ENCODE results near the gene DUSP22. TPM values are rescaled to one million over a fixed set of nuclear protein-coding genes. Genes with fewer than 3 reads are reported as not detected.

The DUSP22 gene
- total RNA-seq, 1 experiment from 2014 or later, result 25.0 TPM

DNA sequence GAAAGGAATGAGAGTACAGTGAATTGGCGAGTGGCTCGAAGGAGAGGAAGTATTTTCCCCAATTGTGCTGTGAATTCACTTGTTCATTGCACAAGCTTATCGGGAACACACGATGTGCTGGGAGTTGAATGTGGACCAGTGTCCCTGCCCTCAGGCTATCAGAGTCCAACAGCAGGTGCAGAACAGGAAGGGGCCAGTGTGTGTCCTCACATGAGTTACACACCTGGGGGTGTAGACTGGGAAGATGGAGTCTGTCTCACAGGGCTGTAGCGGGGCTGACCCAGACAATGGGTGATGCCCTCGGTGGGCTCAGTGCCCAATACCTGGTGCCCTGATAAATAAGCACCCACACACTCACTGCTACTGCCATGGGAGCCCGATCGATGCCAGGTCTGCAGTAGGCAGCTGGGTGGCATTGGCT, 14.4 kb downstream of the DUSP22 start:
- Histone ChIP-seq H3K23me2 (ENCODE audit: insufficient read length, low read depth, low read length, poor library complexity, severe bottlenecking) (no peaks in the 10 kb centered on the region), H3K23ac (ENCODE audit: insufficient read length, low read depth, low read length) (no peak overlapping the region), H2BK120ac (ENCODE audit: low read depth, low read length, poor library complexity, severe bottlenecking) (no peak overlapping the region), H4K8ac (replicated peaks; ENCODE audit: insufficient read length, low read depth, low read length) (no peak overlapping the region), H3K4me1 (ENCODE audit: insufficient read depth, low read length) (no peaks in the 10 kb centered on the region), H3K79me2 (ENCODE audit: insufficient read depth, low read length) (no peaks in the 10 kb centered on the region), H2BK20ac (ENCODE audit: low read depth, low read length, poor library complexity, severe bottlenecking) (no peak overlapping the region), H3K18ac (ENCODE audit: insufficient read length, low read depth, low read length) (no peak overlapping the region), H3K9ac (ENCODE audit: extremely low read depth, insufficient read length, low read length) (no peak overlapping the region), H3K79me1 (ENCODE audit: insufficient read depth, low read depth, low read length, poor library complexity, severe bottlenecking) (no peaks in the 10 kb centered on the region), H2BK15ac (ENCODE audit: low read depth, low read length) (no peak overlapping the region), H3K14ac (ENCODE audit: insufficient read depth, low read length) (no peak overlapping the region), H3K4ac (ENCODE audit: low read depth, low read length) (no peak overlapping the region), H3K27me3 (ENCODE audit: insufficient read depth, low read length) (no peaks in the 10 kb centered on the region), H4K5ac (ENCODE audit: insufficient read length, low read depth, low read length) (no peak overlapping the region), H4K20me1 (ENCODE audit: control insufficient read depth, insufficient read depth, insufficient read length) (no peaks in the 10 kb centered on the region), H3T11ph (ENCODE audit: low read length) (no peak overlapping the region), H3K9me3 (ENCODE audit: control insufficient read depth, low read depth, low read length) (peaks cover 64% of the 10 kb centered on the region), H2AFZ (ENCODE audit: low read length) (no peak overlapping the region), H2AK5ac (ENCODE audit: insufficient read length, low read length) (no peak overlapping the region), H2BK5ac (ENCODE audit: insufficient read length, low read length) (no peak overlapping the region), H3K4me2 (ENCODE audit: insufficient read depth, insufficient read length, low read length) (no peak overlapping the region), H4K91ac (ENCODE audit: insufficient read length, low read depth, low read length) (no peak overlapping the region), H3K56ac (ENCODE audit: insufficient read length, low read depth, low read length) (no peak overlapping the region), H3K27ac (ENCODE audit: insufficient read length, low read depth, low read length) (no peak overlapping the region), H2BK12ac (ENCODE audit: insufficient read length, low read depth, low read length) (no peak overlapping the region)
- no CpG with 5 or more reads among the region's 8 CpGs for WGBS (ENCODE audit: extremely low coverage, insufficient read length, low lambda C conversion rate)
- Mint-ChIP-seq H3K27me3 (ENCODE audit: low read depth) (no peaks in the 10 kb centered on the region), H3K36me3 (ENCODE audit: insufficient read depth in 1 of 3, low read depth in 3 of 3) (peaks cover 5 to 22% (median 7%) of the 10 kb centered on the region in 3 experiments; a peak in 6 of 7 replicates), H3K27ac (no peak overlapping the region), H3K9me3 (peaks cover 2 to 16% of the 10 kb centered on the region in 2 experiments), H3K4me3 (no peak overlapping the region), H3K4me1 (no peaks in the 10 kb centered on the region)
- TF ChIP-seq, protein P1, sequence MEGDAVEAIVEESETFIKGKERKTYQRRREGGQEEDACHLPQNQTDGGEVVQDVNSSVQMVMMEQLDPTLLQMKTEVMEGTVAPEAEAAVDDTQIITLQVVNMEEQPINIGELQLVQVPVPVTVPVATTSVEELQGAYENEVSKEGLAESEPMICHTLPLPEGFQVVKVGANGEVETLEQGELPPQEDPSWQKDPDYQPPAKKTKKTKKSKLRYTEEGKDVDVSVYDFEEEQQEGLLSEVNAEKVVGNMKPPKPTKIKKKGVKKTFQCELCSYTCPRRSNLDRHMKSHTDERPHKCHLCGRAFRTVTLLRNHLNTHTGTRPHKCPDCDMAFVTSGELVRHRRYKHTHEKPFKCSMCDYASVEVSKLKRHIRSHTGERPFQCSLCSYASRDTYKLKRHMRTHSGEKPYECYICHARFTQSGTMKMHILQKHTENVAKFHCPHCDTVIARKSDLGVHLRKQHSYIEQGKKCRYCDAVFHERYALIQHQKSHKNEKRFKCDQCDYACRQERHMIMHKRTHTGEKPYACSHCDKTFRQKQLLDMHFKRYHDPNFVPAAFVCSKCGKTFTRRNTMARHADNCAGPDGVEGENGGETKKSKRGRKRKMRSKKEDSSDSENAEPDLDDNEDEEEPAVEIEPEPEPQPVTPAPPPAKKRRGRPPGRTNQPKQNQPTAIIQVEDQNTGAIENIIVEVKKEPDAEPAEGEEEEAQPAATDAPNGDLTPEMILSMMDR (conservative IDR thresholded peaks at IDR 0.05), result no peak
- DNase-seq, result no peak

Measured in H9 (cell line).